Endothelial cell of umbilical vein (primary cell): ENCODE data around the gene CD160. TPM values are rescaled to one million over a fixed set of nuclear protein-coding genes. Genes with fewer than 3 reads are reported as not detected.

Experiments
- BruUV-seq: library from RNA; stranded (reverse); fragments of 400-500 nt; replicated peaks from 2 replicates; lab custom pipeline; 2021; lab: Mats Ljungman, UMichigan
- CTCF ChIA-PET: fragments of 300-600, 350-600 bp; sonication (Branson Sonifier 250); formaldehyde crosslinking; loops from one replicate; lab custom pipeline; 2021; ENCODE audit warnings: antibody characterized with exemption, inconsistent platforms; lab: Charles Lee
- POLR2A ChIA-PET: fragments of 300-600, 350-600 bp; sonication (Branson Sonifier 250); formaldehyde crosslinking; loops from one replicate; lab custom pipeline; 2021; ENCODE audit warnings: antibody characterized with exemption, inconsistent platforms; lab: Charles Lee
- DNase-seq: peaks from one replicate; pipeline ENCODE4 v3.0.0-alpha.2; 2011; ENCODE audit warnings: low read depth, low spot score
- FAIRE-seq: peaks from 2 replicates; lab custom pipeline; 2011; peaks lifted over from hg19 to GRCh38; lab: Jason Lieb, UNC
- H2AFZ ChIP-seq: 2 replicates; pipeline ENCODE4 v1.6.0; 2012; ENCODE audit warnings: low read depth, low read length, control low read depth, inconsistent platforms
- H3K27ac ChIP-seq: 2 replicates; pipeline ENCODE4 v1.5.1; 2011; ENCODE audit warnings: low read depth, mild to moderate bottlenecking, control low read depth, low read length, moderate library complexity; ENCODE audit not compliant: insufficient read depth
- H3K27me3 ChIP-seq, 2 experiments: 2 replicates each; pipeline versions ENCODE4 v1.6.0 to v1.6.1; 2011; ENCODE audit warnings: low read length in 2 of 2, mixed read lengths in 1 of 2; ENCODE audit not compliant: control insufficient read depth in 2 of 2, insufficient read depth in 2 of 2
- H3K36me3 ChIP-seq, 2 experiments: 2 replicates in 1 of 2; 3 replicates in 1 of 2; pipeline ENCODE4 v1.5.1; 2011; ENCODE audit warnings: low read length in 2 of 2, mild to moderate bottlenecking in 1 of 2, moderate library complexity in 1 of 2; ENCODE audit not compliant: control insufficient read depth in 2 of 2, insufficient read depth in 2 of 2; ENCODE audit errors: extremely low read depth in 1 of 2
- H3K4me1 ChIP-seq: 3 replicates; pipeline ENCODE4 v1.5.1; 2011; ENCODE audit warnings: mild to moderate bottlenecking, low read length; ENCODE audit not compliant: control insufficient read depth, insufficient read depth; ENCODE audit errors: extremely low read depth
- H3K4me2 ChIP-seq: 2 replicates; pipeline ENCODE4 v1.6.1; 2011; ENCODE audit warnings: low read length, control low read depth, mixed read lengths; ENCODE audit not compliant: insufficient read depth
- H3K4me3 ChIP-seq, 3 experiments: fragments of 200-600 bp in 1 of 3; sonication (generic), shearing (Covaris generic) in 1 of 3; replicated peaks in 1 of 3; 2 replicates each; pipeline ENCODE4 v1.5.1; 2011 to 2016; ENCODE audit warnings: control low read depth in 3 of 3, low read length in 3 of 3, mild to moderate bottlenecking in 2 of 3, inconsistent platforms in 1 of 3, low read depth in 1 of 3, moderate library complexity in 1 of 3; ENCODE audit not compliant: insufficient read depth in 1 of 3
- H3K79me2 ChIP-seq: 2 replicates; pipeline ENCODE4 v1.6.0; 2012; ENCODE audit warnings: low read length, inconsistent platforms; ENCODE audit not compliant: control insufficient read depth, insufficient read depth
- H3K9ac ChIP-seq: replicated peaks from 2 replicates; pipeline ENCODE3; 2011; ENCODE audit warnings: low read length, control low read depth; ENCODE audit not compliant: insufficient read depth; ENCODE audit errors: extremely low read depth
- H3K9me1 ChIP-seq: replicated peaks from 3 replicates; pipeline ENCODE4 v1.6.0; 2011; ENCODE audit warnings: mild to moderate bottlenecking, low read length; ENCODE audit not compliant: control insufficient read depth, insufficient read depth; ENCODE audit errors: extremely low read depth
- H3K9me3 ChIP-seq: replicated peaks from 2 replicates; pipeline ENCODE4 v1.5.1; 2012; ENCODE audit warnings: low read length, inconsistent platforms; ENCODE audit not compliant: control insufficient read depth, insufficient read depth
- H4K20me1 ChIP-seq: replicated peaks from 2 replicates; pipeline ENCODE3; 2011; ENCODE audit warnings: mild to moderate bottlenecking, low read length; ENCODE audit not compliant: control insufficient read depth, insufficient read depth; ENCODE audit errors: extremely low read depth
- CTCF ChIP-seq, 2 donors: IDR thresholded peaks; 1 replicate in 1 of 2; 2 replicates in 1 of 2; pipeline ENCODE4 v1.5.1; 2011; ENCODE audit warnings: low read length in 2 of 2, mild to moderate bottlenecking in 2 of 2, moderate library complexity in 2 of 2, control low read depth in 1 of 2, inconsistent platforms in 1 of 2, low read depth in 1 of 2; ENCODE audit not compliant: insufficient read depth in 1 of 2; ENCODE audit errors: extremely low read depth in 1 of 2
- EZH2 ChIP-seq: IDR thresholded peaks from 2 replicates; pipeline ENCODE4 v1.6.1; 2012; ENCODE audit warnings: borderline replicate concordance, low read depth, mild to moderate bottlenecking, moderate library complexity, low read length, inconsistent platforms; ENCODE audit not compliant: severe bottlenecking
- FOS ChIP-seq: IDR thresholded peaks from 2 replicates; pipeline ENCODE4 v1.6.1; 2011; ENCODE audit warnings: mild to moderate bottlenecking, low read length, moderate library complexity, borderline replicate concordance; ENCODE audit not compliant: insufficient read depth
- JUN ChIP-seq: IDR thresholded peaks from 2 replicates; pipeline ENCODE4 v1.6.1; 2011; ENCODE audit warnings: borderline replicate concordance, low read depth; ENCODE audit not compliant: insufficient read length, insufficient read depth
- MAX ChIP-seq: IDR thresholded peaks from 2 replicates; pipeline ENCODE4 v1.6.1; 2011; ENCODE audit not compliant: insufficient read depth, insufficient read length
- MYC ChIP-seq: IDR thresholded peaks from one replicate; pipeline ENCODE4 v1.6.1; 2011; ENCODE audit warnings: mild to moderate bottlenecking, low read depth, low read length
- POLR2A ChIP-seq: IDR thresholded peaks from 2 replicates; pipeline ENCODE4 v1.6.1; 2012; ENCODE audit warnings: low read depth, mild to moderate bottlenecking, control low read depth, low read length
- POLR2AphosphoS5 ChIP-seq: IDR thresholded peaks from 2 replicates; pipeline ENCODE4 v1.6.1; 2012; ENCODE audit warnings: low read depth, mild to moderate bottlenecking, control low read depth, low read length, moderate library complexity; ENCODE audit not compliant: insufficient read depth
- dilution Hi-C: fragments of 300-500 bp; cut with MboI; formaldehyde crosslinking; loops from one replicate; pipeline ENCODE4 v1.15.0; 2019; ENCODE audit warnings: low sequenced_read_pairs; ENCODE audit not compliant: extremely low pct_ligation_motif_present
- intact Hi-C: fragments of 100-400 bp; cut with micrococcal nuclease; formaldehyde crosslinking; loops from one replicate; pipeline ENCODE4 v1.10.0; 2022
- polyA plus RNA-seq, 4 experiments: library from polyadenylated mRNA; depleted of rRNA in 3 of 4; stranded (reverse) in 3 of 4; unstranded in 1 of 4; fragments of >200 nt; gene quantifications; 2 replicates each; pipeline versions ENCODE4 v1.2.1 to v1.2.3, GENCODE V29; 2011 to 2012; ENCODE audit warnings: missing spikeins in 1 of 4
- total RNA-seq: library from RNA; stranded (reverse); gene quantifications from 2 replicates; pipeline ENCODE4 v1.2.3, GENCODE V29; 2021

Gene CD160
- total and polyA plus RNA-seq, 2 donors (not counting 3 experiments of a cell fraction or from before 2014, with no cell fraction given): not detected

- Histone ChIP-seq H3K4me1 (peaks cover 52% of the 10 kb centered on the region), H3K9me3 (no peaks in the 10 kb centered on the region), H3K79me2 (peaks cover 4% of the 10 kb centered on the region), H3K9ac (no peak overlapping the region), H2AFZ (no peak overlapping the region), H3K9me1 (peaks cover 3% of the 10 kb centered on the region), H3K36me3 (peaks cover 0 to 9% of the 10 kb centered on the region in 2 experiments), H4K20me1 (no peaks in the 10 kb centered on the region), H3K4me2 (peak overlapping the region; percentile 72), H3K4me3 (no peak overlapping the region), H3K27me3 (no peaks in the 10 kb centered on the region), H3K27ac (no peak overlapping the region)
- no peak for FAIRE-seq
- BruUV-seq: no TSS peak
- CTCF ChIA-PET: interaction anchor here (0.8 to 1.8 kb wide), 4 partner anchors 9 to 59 kb away, joined by 3 to 13 read pairs (median 5); partner anchors contain the start of gene NUDT17
- intact Hi-C loops: no loop called here
- no peak for DNase-seq
- TF ChIP-seq CTCF (IDR thresholded peaks at IDR 0.05; ENCODE audit: extremely low read depth in 1 of 2, insufficient read depth in 1 of 2, low read depth in 1 of 2, low read length in 2 of 2): no peak
- TF ChIP-seq POLR2AphosphoS5: no peak
- TF ChIP-seq EZH2: no peak
- TF ChIP-seq JUN: no peak
- no peak for TF ChIP-seq MAX
- no peak for TF ChIP-seq FOS
- TF ChIP-seq POLR2A: no peak
- TF ChIP-seq MYC: no peak
- dilution Hi-C loops: no loop called here
- POLR2A ChIA-PET: no interaction called here
Measured at GRCh38 chr1:145786271-145786670, 67.0 kb downstream of the CD160 start.
